Glomerular visceral epithelial cell (primary cell): ENCODE results near the gene ZMIZ2.
A peak's percentile ranks its signal among the peaks of the same experiment; 100 is the strongest.
"Not testable (repeated sequence)": the region's sequence is repeated elsewhere in the genome, so short reads cannot be mapped to it uniquely, and the experiment has no call there.

ENCODE experiments used
- DNase-seq: peaks from one replicate; pipeline ENCODE4 v3.0.0-alpha.2; 2016; ENCODE audit errors: extremely low spot score

Gene ZMIZ2, protein sequence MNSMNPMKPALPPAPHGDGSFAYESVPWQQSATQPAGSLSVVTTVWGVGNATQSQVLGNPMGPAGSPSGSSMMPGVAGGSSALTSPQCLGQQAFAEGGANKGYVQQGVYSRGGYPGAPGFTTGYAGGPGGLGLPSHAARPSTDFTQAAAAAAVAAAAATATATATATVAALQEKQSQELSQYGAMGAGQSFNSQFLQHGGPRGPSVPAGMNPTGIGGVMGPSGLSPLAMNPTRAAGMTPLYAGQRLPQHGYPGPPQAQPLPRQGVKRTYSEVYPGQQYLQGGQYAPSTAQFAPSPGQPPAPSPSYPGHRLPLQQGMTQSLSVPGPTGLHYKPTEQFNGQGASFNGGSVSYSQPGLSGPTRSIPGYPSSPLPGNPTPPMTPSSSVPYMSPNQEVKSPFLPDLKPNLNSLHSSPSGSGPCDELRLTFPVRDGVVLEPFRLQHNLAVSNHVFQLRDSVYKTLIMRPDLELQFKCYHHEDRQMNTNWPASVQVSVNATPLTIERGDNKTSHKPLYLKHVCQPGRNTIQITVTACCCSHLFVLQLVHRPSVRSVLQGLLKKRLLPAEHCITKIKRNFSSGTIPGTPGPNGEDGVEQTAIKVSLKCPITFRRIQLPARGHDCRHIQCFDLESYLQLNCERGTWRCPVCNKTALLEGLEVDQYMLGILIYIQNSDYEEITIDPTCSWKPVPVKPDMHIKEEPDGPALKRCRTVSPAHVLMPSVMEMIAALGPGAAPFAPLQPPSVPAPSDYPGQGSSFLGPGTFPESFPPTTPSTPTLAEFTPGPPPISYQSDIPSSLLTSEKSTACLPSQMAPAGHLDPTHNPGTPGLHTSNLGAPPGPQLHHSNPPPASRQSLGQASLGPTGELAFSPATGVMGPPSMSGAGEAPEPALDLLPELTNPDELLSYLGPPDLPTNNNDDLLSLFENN

DNA sequence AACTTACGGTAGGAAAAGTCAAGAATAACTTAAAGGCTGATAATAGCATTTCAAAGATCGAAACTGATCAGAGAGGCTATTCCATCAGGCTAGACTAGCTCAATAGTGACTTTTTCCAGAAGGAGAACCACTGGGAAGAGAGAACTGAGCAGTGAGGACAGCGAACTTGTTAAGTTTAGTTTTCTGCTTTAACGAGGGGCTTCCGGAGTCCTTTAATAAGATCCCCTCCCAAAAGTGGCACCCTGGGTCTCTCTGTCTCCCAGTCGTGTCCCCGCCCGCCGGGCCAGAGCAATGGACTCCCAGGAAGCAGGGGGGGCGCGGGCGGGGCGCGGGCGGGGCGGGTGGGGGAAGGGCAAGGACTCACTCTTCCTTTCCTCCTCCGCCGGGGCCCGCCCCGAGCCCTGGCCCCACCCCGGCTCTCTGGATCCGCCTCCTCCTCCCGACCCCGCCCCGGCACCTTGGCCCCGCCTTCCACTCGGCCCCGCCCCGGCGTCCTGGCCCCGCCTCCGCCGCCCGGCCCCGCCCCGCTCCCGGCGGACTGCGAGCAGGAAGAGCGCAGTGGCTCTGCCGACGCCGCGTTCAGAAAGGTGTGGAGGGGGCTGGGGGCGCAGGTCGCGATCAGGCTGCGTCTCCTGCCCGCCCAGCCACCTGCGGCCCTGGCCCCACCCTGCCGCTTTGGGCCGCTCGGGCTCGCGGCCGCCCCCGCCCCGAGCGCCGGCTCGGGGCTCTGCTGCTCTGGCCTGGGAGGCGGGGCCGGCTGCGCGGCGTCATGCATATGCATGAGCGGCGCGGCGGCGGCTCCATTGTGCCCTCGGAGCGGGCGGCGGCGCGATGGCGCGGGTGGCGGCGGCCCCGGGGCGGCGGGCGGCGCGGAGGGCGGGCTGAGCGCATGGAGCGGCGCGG is at the start of gene ZMIZ2:
Gene ZMIZ2 (plus strand): TSS at position 803 of the 903 bp plus-strand sequence. CDS start 7,403 bp downstream, outside the sequence.
- DNase-seq, result peak; percentile 92

DNA sequence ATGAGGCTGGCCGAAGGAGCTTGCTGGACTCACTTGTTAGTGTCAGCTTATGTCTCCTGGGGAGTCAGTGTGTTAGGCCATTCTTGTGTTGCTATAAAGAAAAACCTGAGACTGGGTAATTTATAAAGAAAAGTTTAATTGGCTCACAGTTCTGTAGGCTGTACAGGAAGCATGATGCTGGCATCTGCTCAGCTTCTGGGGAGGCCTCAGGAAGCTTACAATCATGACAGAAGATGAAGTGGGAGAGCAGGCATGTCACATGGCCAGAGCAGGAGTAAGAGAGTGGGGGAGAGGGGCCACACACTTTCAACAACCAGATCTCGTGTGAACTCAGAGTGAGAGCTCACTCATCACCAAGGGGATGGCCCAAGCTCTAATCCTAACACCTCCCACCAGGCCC is 49.0 kb upstream of the ZMIZ2 start:
- DNase-seq, result not testable (repeated sequence)

DNA sequence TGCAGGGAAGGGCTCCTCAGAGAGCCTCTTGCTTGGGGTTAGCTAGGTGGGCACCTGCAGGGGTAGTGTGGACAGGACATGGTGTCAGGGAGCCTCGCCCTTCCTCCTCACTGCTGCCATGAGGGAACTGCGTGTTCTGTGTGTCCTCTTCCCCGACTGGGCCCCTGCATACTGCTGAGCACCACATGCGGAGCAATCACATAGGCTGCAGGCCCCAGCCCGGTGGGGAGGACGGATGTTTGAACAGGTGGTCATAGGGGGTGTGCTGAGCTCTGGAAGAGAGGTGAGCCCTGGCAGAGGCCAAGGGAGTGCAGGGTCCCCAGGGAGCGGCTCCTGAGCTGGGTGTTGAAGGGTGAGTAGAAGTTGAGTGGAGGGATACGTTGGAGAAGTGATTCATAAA is 48.3 kb upstream of the ZMIZ2 start:
- DNase-seq, result no peak

DNA sequence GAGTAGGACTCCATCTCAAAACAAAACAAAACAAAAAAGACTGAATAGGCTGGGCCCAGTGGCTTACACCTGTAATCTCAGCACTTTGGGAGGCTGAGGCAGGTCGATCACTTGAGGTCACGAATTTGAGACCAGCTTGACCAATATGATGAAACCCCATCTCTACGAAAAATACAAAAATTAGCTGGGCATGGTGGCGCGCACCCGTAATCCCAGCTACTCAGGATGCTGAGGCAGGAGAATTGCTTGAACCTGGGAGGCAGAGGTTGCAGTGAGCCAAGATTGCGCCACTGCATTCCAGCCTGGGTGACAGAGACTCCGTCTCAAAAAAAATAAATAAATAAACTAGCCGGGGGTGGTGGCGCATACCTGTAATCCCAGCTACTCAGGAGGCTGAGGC is 45.3 kb upstream of the ZMIZ2 start:
- DNase-seq, result not testable (repeated sequence)

DNA sequence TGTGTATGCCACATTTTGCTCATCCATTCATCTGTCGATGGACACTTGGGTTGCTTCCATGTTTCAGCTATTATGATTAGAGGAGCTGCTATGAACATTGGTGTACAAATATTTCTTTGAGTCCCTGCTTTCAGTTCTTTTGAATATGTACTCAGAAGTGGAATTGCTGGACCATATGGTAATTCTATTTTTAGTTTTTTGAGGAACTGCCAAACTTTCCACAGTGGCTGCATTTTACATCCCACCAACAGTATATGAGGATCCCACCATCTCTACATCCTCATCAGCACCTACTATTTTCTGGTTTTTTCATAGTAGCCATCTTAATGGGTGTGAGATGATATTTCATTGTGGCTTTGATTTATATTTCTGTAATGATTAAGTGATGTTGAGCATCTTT is 44.7 kb upstream of the ZMIZ2 start:
- DNase-seq, result no peak

DNA sequence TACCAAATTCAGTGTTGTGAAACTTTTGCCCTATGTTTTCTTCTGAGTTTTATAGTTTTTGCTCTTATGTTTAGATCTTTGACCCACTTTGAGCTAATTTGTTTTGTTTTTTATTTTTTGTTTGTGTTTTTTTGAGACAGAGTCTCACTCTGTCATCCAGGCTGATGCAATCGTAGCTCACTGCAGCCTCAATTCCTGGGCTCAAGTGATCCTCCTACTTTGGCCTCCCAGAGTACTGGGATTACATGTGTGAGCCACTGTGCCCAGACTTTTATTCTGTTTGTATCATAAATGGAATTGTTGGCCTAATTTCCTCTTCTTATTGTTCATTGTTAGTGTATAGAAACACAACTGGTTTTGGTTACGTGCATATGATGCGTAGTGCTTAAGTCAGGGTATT is 43.2 kb upstream of the ZMIZ2 start:
- no peak for DNase-seq

DNA sequence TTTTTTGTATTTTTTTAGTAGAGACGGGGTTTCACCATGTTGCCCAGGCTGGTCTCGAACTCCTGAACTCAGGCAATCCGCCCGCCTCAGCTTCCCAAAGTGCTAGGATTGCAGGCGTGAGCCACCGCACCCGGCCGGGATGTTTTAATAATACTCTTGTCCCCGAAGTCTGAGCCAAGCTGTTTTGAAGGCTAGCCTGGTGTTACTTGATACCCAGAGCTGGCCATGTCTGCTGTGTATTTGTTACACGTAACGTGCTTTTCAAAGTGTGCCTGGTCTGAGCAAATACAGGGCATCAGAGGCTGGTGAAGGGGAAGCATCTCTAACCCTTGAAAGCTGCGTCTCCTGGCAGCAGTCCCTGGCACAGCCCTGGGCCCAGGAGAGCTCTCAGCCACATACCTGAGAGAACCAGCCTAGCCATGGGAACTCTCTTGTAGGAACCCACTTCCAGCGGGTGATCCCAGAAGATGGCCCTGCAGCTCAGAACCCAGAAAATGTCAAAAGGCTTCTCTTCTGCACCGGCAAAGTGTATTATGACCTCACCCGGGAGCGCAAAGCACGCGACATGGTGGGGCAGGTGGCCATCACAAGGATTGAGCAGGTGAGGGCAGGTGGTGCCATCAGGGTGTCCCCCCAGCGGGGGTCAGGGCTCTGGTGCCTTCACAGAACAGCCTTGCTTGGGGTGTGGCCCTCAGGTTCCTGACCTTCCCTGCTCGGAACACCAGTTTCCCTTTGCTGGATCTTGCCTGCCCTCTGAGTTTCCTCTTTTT is 41.7 kb upstream of the ZMIZ2 start:
- DNase-seq, result no peak

DNA sequence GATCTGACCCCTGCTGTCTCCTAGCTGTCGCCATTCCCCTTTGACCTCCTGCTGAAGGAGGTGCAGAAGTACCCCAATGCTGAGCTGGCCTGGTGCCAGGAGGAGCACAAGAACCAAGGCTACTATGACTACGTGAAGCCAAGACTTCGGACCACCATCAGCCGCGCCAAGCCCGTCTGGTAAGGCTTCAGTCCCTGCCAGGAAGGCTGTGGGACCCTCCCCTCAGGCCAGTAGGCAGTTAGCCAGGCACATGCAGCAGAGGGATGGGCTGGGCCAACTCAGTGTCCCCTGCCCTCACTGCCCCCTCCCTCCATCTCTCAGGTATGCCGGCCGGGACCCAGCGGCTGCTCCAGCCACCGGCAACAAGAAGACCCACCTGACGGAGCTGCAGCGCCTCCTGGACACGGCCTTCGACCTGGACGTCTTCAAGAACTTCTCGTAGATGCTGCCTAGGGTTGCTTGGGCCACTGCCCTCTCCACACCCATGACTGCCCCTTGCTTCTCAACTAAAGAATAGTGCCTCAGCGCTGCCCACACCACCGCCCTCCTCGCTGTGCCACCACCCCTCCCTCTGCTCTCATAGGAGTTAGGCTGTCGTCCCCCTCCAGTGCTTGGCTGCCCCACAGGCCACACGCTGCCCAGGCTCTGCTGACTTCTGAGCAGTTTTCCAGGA is 41.0 kb upstream of the ZMIZ2 start:
- no peak for DNase-seq

DNA sequence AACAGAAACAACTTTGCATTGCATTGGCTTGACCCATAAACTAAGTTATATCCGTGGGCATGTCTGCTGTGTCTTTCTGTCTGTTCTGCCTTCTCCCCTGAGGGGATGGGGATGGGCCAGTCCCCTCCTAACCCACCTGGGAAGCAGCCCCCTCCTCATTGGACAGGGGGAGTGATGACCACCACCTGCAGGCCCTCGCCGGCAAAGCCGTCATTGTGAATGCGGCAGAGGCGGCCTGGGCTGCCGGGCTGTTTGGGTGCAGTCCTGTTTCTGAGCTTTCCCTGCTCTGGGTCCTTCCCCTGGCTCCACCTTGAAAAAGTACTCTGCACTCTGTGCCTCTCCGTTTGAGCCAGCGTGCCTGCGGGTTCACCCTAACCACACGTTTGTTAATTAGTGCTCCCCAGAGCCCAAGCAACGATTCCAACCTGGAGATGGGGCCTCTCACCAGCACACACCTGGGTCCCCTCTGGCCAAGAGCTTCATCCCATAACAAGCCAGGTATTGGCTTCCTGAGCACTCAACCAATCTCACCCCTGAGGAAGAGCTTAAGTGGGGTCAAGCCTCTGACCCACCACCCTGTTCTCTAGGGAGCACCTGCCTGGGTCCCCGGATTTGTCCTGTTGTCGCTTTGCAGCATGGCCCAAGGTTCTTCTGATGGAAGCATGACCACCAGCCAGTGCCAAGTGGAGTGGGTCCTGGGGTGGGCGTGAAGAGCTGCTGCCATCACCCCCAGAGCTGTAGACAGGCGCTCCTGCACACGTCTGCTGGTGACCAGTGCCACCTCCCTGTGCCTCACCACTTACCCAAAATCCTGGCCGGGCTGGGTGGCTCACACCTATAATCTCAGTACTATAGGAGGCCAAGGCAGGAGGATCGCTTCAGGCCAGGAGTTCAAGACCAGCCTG is 39.4 kb upstream of the ZMIZ2 start:
- DNase-seq, result no peak

DNA sequence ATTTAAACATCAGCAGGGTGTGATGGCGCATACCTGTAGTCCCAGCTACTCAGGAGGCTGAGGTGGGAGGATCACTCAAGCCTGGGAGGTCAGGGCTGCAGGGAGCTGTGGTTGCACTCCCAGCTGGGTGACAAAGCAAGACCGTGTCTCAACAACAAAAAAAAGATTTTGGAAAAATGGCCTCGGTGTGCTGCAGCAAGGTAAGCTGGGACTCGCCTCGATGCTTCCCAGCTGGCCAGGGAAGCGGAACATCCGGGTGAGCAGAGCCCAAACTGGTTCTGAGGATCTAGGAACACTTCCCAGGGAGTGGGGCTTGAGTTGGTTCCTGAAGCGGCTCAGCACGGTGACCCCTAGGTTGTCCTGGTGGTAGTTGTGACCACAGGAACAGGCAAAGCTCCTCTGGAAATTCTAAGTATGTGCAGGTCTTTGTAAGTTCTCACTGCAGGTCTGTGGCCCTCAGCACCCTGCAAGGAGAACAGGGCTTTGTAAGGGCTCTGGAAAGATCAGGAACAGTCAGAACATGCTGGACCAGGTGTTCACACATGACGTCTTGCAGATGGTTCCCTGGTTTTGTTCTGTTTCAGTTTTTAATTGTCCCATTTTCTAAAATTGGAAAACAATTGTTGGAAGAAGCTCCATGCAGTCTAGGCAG is 38.6 kb upstream of the ZMIZ2 start:
- DNase-seq, result no peak

DNA sequence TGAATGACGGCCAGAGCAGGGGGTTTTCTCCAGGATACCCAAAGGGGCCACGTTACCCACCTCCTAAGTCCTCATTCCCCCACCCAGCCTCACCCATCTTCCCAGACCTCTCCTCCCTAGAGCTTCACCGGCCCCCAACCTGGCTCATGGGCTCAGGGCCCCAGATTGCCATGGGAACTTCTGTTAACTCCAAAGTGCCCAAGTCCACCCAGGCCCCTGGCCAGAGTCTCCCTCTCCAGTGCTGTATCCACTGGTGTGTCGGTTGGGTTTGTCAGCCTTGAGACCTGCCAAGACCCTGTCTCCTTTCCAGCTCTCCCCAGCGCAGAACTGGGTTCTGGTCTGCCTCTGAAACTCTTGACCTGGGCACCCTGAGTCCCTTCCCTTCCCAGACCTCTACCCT is 37.1 kb upstream of the ZMIZ2 start:
- DNase-seq, result no peak

DNA sequence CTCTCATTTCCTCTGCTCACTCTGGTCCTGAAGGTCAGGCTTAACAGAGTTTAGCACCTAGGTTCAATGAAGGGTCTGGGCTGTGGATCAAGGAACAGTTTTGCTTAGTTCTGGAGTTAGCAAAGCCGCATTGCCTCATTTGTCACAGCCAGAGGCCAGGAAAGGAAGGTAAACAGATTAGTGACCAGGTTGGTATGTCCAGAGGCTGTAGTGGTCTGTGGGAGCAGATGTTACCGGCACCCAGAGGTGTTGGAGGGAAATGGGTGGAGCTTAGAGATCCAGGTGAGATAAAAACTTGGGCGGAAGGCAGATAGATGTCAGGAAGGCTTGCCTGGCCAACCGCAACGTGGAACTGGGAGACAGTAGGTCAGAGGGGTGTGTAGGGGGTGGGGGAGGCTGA is 36.6 kb upstream of the ZMIZ2 start:
- DNase-seq, result no peak

DNA sequence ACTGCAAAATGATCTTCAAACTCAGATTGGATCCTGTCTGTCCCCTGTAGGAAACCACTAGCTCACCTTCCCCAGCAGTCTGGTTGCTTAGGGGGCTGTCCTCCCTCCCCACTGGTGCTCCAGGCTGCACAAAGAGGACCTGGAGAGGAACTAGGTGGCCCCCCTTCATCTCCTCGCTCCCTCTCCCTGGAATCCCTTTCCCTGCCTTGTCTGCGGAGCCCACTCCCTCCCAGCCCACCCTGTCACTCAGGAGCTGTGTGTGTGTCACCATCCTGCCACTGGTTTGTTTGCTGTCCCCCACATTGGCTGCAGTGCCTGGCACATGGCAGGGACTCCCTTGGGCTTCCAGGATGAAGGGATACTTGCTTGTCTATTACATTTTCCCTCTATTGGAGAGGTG is 35.5 kb upstream of the ZMIZ2 start:
- no peak for DNase-seq

DNA sequence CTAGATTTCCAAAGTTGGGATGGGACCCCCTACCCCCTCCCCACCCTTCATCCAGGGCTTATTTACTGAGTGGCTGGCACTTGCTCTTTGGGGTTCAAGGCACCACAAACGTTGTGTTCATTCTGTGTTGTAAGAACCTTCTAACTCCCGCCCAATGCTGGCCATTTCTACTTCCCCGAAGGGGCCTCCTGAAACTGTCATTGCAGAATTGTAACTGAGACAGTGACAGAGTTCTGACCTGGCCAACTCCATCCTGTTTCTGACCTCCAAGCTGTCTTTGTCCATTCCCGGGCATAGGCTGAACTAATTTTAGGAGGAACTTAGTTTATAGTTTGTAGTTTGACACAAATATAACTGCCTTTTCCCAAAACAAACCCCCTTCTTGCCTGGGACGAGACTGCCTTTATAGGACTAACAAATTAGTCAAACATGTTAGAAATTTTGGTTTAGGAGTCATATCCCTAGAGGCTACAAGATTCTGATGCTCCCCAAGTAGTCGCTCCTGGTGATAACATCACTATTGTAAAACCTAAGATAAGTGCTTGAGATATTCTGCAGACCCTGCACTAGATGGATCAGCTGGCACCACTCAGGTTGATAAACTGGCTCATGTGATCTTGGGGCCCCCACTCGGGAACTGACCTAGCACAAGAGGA is 34.8 kb upstream of the ZMIZ2 start:
- no peak for DNase-seq

DNA sequence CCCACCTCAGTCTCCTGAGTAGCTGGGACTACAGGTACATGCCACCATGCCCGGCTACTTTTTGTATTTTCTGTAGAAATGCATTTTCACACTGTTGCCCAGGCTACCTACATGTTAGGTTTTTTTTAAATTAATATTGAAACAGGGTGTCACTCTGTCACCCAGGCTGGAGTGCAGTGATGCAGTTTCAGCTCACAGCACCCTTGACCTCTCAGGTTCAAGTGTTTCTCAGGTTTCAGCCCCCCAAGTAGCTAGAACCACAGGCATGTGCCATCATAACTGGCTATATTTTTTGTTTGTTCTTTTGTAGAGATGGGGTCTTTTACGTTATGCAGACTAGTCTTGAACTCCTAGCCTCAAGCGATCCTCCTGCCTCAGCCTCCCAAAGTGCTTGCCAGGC is 32.4 kb upstream of the ZMIZ2 start:
- no peak for DNase-seq

DNA sequence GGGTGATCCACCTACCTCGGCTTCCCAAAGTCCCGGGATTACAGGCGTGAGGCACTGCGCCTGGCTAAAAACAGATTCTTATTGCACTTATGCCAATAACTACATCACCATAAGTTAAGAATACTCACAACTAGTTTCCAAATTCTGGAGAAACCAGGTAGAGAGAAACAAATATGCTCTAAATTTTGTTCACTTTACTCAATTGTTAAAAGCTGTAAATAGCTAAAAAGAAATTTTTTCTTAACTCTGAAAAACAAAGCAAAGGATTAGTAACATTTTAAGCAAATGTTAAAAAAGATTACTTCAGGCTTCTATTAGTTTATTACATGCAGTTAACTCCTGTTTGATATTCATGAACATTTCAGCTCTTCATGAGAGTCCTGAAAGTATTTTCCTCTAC is 28.3 kb upstream of the ZMIZ2 start:
- DNase-seq, result no peak

DNA sequence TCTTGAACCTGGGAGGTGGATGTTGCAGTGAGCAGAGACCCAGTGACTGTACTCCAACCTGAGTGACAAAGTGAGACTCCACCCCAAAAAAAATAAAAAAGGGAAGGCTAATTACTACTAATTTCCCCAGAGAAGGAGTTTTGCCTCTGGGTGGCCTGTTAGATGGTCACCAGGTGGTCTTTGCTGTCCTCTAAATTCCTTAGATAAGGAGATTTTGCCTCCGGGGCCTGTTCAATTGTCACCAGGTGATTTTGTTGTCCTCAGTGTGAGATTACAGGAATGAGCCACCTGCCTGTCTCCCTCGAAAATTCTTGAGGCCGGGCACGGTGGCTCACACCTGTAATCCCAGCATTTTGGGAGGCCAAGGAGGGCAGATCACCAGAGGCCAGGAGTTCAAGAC is 24.4 kb upstream of the ZMIZ2 start:
- DNase-seq, result no peak

DNA sequence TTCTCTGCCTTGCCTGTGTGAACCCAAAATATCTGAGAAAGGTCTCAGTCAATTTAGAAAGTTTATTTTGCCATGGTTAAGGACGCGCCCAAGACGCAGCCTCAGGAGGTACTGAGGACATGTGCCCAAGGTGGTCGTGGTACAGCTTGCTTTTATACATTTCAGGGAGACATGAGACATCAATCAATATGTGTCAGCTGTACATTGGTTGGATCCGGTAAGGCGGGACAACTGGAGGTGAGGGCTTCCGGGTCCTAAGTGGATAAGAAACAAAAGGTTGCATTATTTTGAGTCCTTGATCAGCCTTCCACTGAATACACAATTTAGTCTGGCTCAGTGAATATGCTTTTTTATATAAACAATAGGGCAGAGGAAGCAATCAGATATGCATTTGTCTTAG is 22.4 kb upstream of the ZMIZ2 start:
- not testable (repeated sequence) for DNase-seq
